Activated naive CD4-positive, alpha-beta T cell treated with anti-CD3 and anti-CD28 coated beads for 36 hours (primary cell): ENCODE data around the gene SUPT16H. TPM values are rescaled to one million over a fixed set of nuclear protein-coding genes. Genes with fewer than 3 reads are reported as not detected.
A peak's percentile ranks its signal among the peaks of the same experiment; 100 is the strongest.

Source experiments
- CTCF ChIA-PET: fragments of 350-600 bp; sonication (Branson Sonifier 250); formaldehyde crosslinking; loops from one replicate; lab custom pipeline; 2021; ENCODE audit warnings: antibody characterized with exemption; lab: Charles Lee
- DNase-seq: peaks from one replicate; pipeline ENCODE4 v3.0.0-alpha.2; 2020
- H3K27ac Mint-ChIP-seq: one replicate; pipeline ENCODE4 v1.8.0; 2021; ENCODE audit warnings: mild to moderate bottlenecking, mixed read lengths
- H3K27me3 Mint-ChIP-seq: one replicate; pipeline ENCODE4 v1.8.0; 2021; ENCODE audit warnings: low read depth, mixed read lengths
- H3K36me3 Mint-ChIP-seq: one replicate; pipeline ENCODE4 v1.8.0; 2021; ENCODE audit warnings: low read depth, mixed read lengths
- H3K4me1 Mint-ChIP-seq: one replicate; pipeline ENCODE4 v1.8.0; 2021; ENCODE audit warnings: low read depth, mixed read lengths
- H3K4me3 Mint-ChIP-seq: one replicate; pipeline ENCODE4 v1.8.0; 2021; ENCODE audit warnings: mild to moderate bottlenecking, moderate library complexity, mixed read lengths
- H3K9me3 Mint-ChIP-seq: one replicate; pipeline ENCODE4 v1.8.0; 2021; ENCODE audit warnings: mixed read lengths
- intact Hi-C: fragments of 100-400 bp; cut with micrococcal nuclease; formaldehyde crosslinking; loops from one replicate; pipeline ENCODE4 v1.15.1; 2023
- total RNA-seq, 2 experiments: library from RNA; stranded (reverse); gene quantifications; one replicate each; pipeline ENCODE4 v1.2.3, GENCODE V29; 2021

SUPT16H gene
- total RNA-seq = 100 to 1,000 TPM; 164 to 165 TPM

DNA sequence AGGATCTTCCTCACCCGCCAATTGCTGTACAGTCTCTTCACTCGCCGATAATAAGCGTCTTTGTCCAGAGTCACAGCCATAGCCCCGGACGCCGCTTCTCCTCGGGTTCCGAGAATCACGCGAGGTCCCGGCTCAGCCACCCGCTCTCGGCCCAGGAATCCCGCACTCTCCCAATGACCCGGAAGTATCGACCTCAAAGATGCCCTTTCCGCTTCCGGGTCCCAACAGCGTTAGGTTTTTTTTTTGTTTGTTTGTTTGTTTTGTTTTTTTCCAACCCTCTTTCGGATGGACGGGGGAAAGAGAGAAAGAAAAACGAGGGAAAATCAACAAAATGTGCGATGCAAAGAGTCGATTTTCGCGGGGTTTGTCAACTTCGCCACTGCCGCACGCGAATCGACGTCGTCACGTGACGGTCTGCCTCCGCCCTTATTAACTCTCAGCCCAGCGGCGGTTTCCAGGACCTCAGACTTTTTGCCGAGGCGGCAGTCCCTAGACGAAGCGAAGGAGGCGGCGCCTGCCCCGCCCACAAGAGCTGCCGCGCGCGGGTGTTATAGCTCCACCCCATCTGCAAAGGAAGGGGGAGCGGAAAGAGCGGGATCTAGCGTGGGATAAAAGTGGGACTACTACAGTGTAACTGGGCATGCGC is at the start of gene SUPT16H:
Gene SUPT16H (minus strand): TSS at position 172 of the 646 bp plus-strand sequence. CDS start 92 bp downstream, at position 80.
- intact Hi-C loops = loop anchor here (1.0 to 10.0 kb wide), 13 partner anchors 30 to 1201 kb away; partner anchors contain the start of genes CHD8, DAD1, HNRNPC and METTL3
- DNase-seq = peak; percentile 97
- CTCF ChIA-PET = interaction anchor here (1.0 kb wide), 2 partner anchors 39 to 72 kb away, joined by 4 read pairs; partner anchors contain the start of gene CHD8
- Mint-ChIP-seq H3K27me3 (no peaks in the 10 kb centered on the region), H3K4me1 (peaks cover 34% of the 10 kb centered on the region), H3K36me3 (peaks cover 35% of the 10 kb centered on the region), H3K9me3 (no peaks in the 10 kb centered on the region), H3K27ac (peak within 1 kb of the TSS; percentile 99), H3K4me3 (peak within 1 kb of the TSS; percentile 98)

DNA sequence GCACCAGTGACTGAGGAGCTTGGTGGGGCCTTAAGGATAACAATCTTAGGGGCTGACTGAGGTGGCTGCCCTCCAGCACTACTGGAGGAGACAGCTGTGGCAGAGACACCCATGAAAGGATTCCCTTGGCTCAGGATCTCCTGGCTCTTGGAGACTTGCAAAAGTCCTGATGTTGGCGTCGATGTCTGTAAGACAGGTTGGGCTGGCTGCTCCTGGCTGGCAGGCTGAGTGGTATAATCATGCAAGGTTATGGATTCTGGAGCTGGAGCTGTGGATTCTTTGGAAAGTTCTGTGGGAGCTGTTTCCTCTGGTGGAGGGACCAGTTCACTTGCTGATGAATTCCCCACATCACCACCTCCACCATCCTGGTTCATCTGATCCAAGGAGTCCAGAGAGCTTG is 47.3 kb upstream of the SUPT16H start:
- no peaks in the 10 kb centered on the region for H3K27me3 Mint-ChIP-seq
- CTCF ChIA-PET = interaction anchor here (0.6 kb wide), 3 partner anchors 14 to 43 kb away, joined by 3 to 4 read pairs (median 3); no protein-coding TSS in a partner anchor
- peaks cover 32% of the 10 kb centered on the region for H3K36me3 Mint-ChIP-seq
- no peak for DNase-seq
- H3K4me1 Mint-ChIP-seq = peaks cover 32% of the 10 kb centered on the region
- H3K27ac Mint-ChIP-seq = no peak overlapping the region
- no peak overlapping the region for H3K4me3 Mint-ChIP-seq
- intact Hi-C loops = no loop called here
- H3K9me3 Mint-ChIP-seq = no peaks in the 10 kb centered on the region

DNA sequence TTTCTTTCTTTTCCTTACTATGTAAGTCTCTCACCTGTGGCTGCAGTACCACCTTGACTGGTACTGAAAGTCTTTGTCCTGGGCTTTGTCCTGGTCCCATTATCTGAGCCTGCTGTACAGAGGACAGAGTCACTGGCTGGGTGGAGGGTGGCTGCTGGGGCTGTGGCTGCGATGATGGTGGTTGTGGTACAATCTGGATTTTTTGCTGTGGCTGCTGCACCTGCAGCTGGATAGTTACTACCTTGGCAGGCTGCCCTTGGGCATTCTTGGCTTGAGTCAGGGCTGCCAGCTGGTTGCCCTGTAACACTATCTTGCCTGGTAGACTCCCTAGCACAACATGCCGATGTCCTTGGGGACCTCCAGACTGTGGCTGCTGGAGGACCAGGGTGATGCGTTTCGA is 45.1 kb upstream of the SUPT16H start:
- peaks cover 41% of the 10 kb centered on the region for H3K36me3 Mint-ChIP-seq
- no peak overlapping the region for H3K4me3 Mint-ChIP-seq
- H3K27me3 Mint-ChIP-seq = no peaks in the 10 kb centered on the region
- intact Hi-C loops = no loop called here
- no peak overlapping the region for H3K27ac Mint-ChIP-seq
- CTCF ChIA-PET = no interaction called here
- DNase-seq = no peak
- no peaks in the 10 kb centered on the region for H3K9me3 Mint-ChIP-seq
- H3K4me1 Mint-ChIP-seq = peaks cover 11% of the 10 kb centered on the region

DNA sequence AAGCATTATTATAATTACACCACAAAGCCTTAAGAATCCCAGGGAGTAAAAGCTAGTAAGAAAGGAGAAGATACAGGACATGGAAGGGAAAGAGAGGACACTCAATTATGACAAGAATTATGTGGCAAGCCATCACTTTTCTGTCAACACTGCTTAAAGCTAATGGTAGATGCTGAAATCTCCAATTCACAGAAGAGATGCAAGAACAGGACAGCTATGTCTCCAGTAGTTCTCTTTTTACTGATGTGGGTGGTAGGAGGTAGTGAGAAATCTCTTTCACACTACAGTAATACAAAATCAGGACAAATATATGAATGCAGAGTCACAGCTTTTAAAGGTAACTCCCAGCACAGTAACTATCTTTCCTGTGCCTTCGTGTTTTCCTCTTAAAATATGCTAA is 42.9 kb upstream of the SUPT16H start:
- Mint-ChIP-seq H3K27me3 (no peaks in the 10 kb centered on the region), H3K36me3 (peaks cover 41% of the 10 kb centered on the region), H3K4me1 (peaks cover 3% of the 10 kb centered on the region), H3K4me3 (no peak overlapping the region), H3K9me3 (no peaks in the 10 kb centered on the region), H3K27ac (no peak overlapping the region)
- intact Hi-C loops = no loop called here
- CTCF ChIA-PET = no interaction called here
- no peak for DNase-seq

DNA sequence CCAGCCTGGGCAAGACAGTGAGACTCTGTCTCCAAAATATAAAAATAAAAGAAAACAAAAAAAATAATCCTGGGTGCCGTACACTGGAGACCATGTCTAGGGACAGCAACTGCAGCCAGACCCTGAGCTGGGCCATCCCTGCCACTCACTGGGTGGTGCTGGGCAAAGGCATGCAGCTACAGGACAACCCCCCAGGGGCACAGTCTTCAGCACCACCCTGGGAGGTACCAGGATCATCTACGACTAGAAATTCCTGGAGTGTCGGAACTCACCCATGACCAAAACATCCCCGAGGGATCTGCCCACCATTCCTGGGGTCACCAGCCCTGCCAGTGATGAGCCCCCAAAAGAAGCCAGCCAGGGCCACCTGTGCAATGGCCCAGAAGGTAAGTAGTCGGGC is 35.7 kb upstream of the SUPT16H start:
- Mint-ChIP-seq H3K36me3 (peaks cover 29% of the 10 kb centered on the region), H3K9me3 (no peaks in the 10 kb centered on the region), H3K4me3 (no peak overlapping the region), H3K4me1 (peaks cover 11% of the 10 kb centered on the region), H3K27ac (no peak overlapping the region), H3K27me3 (no peaks in the 10 kb centered on the region)
- DNase-seq = no peak
- intact Hi-C loops = no loop called here
- CTCF ChIA-PET = interaction anchor here (0.8 to 1.1 kb wide), 2 partner anchors 42 to 138 kb away, joined by 3 to 4 read pairs; no protein-coding TSS in a partner anchor

DNA sequence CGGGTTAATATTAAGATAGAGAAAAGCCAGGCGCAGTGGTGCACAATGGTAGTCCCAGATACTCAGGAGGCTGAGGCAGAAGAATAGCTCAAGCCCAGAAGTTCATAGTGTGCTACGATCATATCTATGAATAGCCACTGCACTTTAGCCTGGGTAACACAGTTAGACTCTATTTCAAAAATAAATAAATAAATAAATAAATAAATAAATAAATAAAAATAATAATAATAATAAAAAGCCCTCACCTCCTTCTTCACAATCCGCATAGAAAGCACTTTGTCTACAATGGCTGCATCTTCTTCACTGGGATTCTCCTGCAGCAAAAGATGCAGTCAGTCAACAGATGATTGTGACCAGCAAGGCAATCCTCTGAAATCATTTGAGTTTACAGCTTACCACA is 31.5 kb upstream of the SUPT16H start:
- CTCF ChIA-PET = interaction anchor here (0.8 kb wide), 1 partner anchor 347 kb away, joined by 3 read pairs; no protein-coding TSS in a partner anchor
- peak overlapping the region; percentile 77 for H3K27ac Mint-ChIP-seq
- intact Hi-C loops = loop anchor here (2.0 kb wide), 1 partner anchor 95 kb away; the partner anchor contains the start of gene METTL3
- no peaks in the 10 kb centered on the region for H3K9me3 Mint-ChIP-seq
- H3K27me3 Mint-ChIP-seq = no peaks in the 10 kb centered on the region
- no peak for DNase-seq
- H3K4me1 Mint-ChIP-seq = peaks cover 31% of the 10 kb centered on the region
- no peak overlapping the region for H3K4me3 Mint-ChIP-seq
- peaks cover 40% of the 10 kb centered on the region for H3K36me3 Mint-ChIP-seq

DNA sequence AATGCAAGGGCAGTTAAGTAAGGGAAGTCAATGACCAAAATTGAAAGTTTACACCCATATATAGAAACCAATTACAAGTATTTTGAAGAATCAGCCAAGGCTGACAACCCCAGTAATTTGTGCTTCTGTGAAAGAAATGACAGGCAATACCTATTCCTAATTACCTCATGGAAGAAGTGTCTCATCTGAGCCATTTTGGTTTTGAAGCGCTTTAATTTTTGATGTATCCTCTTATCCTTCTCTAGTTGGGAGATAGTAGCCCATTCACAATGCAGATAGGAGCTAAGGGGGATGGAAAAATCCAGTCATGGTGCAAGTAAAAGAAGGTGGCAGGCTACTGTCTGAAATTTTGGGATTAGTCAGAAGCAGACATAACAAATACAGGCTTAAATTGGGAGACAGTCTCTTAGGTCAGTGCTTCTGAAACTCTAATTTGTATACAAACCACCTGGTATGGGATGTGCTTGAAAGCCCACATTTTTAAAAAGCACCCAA is 30.4 kb upstream of the SUPT16H start:
- Mint-ChIP-seq H3K27ac (peak overlapping the region; percentile 77), H3K4me1 (peaks cover 35% of the 10 kb centered on the region), H3K9me3 (no peaks in the 10 kb centered on the region), H3K4me3 (no peak overlapping the region), H3K27me3 (no peaks in the 10 kb centered on the region), H3K36me3 (peaks cover 45% of the 10 kb centered on the region)
- intact Hi-C loops = loop anchor here (1.0 to 5.0 kb wide), 8 partner anchors 23 to 150 kb away; partner anchors contain the start of genes CHD8, METTL3 and SUPT16H
- CTCF ChIA-PET = interaction anchor here (0.8 to 0.9 kb wide), 2 partner anchors 42 to 56 kb away, joined by 3 to 4 read pairs; partner anchors contain the start of gene CHD8
- DNase-seq = peak; percentile 14

DNA sequence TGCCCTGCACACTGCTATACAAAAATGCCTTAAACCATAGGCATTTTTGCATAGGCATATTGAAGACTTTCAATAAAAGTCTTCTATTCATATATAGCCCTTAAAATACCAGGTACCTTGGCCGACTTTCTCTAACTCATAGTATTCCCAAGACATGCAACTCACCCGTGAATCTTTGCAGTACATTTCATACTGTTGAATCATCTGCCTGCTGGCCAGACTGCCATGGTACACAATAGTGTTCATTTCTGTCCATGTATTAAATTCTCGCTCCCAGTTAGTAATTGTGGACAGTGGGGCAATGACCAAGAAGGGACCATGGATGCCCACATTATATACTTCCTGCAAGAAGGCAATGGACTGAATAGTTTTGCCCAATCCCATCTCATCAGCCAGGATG is 24.3 kb upstream of the SUPT16H start:
- peaks cover 52% of the 10 kb centered on the region for H3K36me3 Mint-ChIP-seq
- CTCF ChIA-PET = no interaction called here
- H3K4me3 Mint-ChIP-seq = no peak overlapping the region
- H3K27me3 Mint-ChIP-seq = no peaks in the 10 kb centered on the region
- peaks cover 12% of the 10 kb centered on the region for H3K4me1 Mint-ChIP-seq
- intact Hi-C loops = no loop called here
- DNase-seq = no peak
- no peak overlapping the region for H3K27ac Mint-ChIP-seq
- H3K9me3 Mint-ChIP-seq = no peaks in the 10 kb centered on the region

DNA sequence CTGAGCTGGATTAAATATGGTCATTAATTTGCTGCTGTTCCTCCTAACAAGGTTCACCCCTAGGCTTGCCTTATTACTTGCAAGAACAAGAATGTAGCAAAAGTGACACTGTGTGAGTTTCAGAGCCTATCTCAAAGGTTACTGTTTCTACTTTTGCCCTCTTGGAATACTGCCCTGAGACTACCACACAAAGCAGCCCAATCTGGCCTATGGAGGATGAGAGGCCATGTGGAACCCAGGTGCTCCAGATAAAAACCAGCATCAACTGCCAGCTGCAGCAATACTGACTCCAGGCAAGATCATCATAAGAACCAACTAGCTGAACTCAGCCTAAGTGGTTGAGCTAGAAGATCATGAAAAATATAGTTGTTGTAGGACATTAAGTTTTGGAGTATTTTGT is 22.4 kb upstream of the SUPT16H start:
- peaks cover 7% of the 10 kb centered on the region for H3K4me1 Mint-ChIP-seq
- no peak overlapping the region for H3K4me3 Mint-ChIP-seq
- peaks cover 49% of the 10 kb centered on the region for H3K36me3 Mint-ChIP-seq
- no peaks in the 10 kb centered on the region for H3K27me3 Mint-ChIP-seq
- intact Hi-C loops = no loop called here
- no peak for DNase-seq
- no peaks in the 10 kb centered on the region for H3K9me3 Mint-ChIP-seq
- no peak overlapping the region for H3K27ac Mint-ChIP-seq
- CTCF ChIA-PET = interaction anchor here (1.2 to 1.3 kb wide), 2 partner anchors 31 to 106 kb away, joined by 3 to 4 read pairs; no protein-coding TSS in a partner anchor

DNA sequence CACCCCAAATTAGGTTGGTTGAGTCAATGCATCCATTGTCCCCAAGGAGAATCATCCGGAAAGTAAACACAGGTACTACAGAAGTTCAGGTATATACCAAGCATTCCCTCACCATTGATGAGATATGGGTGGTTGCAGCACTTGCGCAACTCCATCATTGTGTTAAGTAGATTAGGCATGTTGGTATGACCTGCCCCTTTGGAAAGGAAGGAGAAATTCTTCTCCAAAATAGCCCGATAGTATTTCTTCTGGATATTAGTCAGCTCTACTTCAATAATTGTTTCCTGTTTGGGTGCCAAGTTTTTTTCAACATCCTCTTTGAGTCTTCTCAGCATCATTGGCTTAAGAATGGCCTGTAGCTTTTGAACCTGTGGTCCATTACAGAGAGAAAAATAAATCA is 21.3 kb upstream of the SUPT16H start:
- H3K27me3 Mint-ChIP-seq = no peaks in the 10 kb centered on the region
- H3K4me1 Mint-ChIP-seq = peaks cover 1% of the 10 kb centered on the region
- no peaks in the 10 kb centered on the region for H3K9me3 Mint-ChIP-seq
- H3K36me3 Mint-ChIP-seq = peaks cover 51% of the 10 kb centered on the region
- DNase-seq = no peak
- peak overlapping the region; percentile 18 for H3K27ac Mint-ChIP-seq
- H3K4me3 Mint-ChIP-seq = no peak overlapping the region
- intact Hi-C loops = no loop called here
- CTCF ChIA-PET = no interaction called here

DNA sequence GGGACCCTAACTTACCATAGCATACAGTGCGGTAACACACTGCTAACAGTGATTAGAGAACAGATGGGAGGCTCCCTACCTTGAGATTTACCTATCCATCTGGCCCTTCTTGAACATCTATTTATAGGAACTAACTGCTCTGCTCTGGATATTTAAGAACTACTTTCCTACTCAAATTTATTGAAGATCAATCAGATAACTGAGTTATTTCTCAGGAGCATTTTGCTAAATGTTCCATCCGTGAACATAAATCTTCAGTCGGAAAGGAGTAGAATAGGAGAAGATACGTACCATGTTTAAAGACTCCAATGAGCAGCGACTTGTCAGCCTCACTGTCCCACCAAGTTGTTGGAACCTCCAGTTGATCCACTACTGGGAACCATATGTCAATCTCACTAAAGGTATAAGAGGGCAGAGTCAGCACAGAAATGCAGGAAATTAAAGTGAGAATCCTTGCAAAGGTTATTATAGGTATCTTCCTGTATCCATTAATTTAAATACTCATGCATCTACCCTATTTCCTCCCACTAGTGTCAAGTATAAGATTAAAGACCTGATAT is 15.6 kb upstream of the SUPT16H start:
- DNase-seq = no peak
- H3K27ac Mint-ChIP-seq = no peak overlapping the region
- no peaks in the 10 kb centered on the region for H3K4me1 Mint-ChIP-seq
- no peaks in the 10 kb centered on the region for H3K27me3 Mint-ChIP-seq
- H3K36me3 Mint-ChIP-seq = peaks cover 52% of the 10 kb centered on the region
- no peaks in the 10 kb centered on the region for H3K9me3 Mint-ChIP-seq
- intact Hi-C loops = no loop called here
- H3K4me3 Mint-ChIP-seq = no peak overlapping the region
- CTCF ChIA-PET = no interaction called here

DNA sequence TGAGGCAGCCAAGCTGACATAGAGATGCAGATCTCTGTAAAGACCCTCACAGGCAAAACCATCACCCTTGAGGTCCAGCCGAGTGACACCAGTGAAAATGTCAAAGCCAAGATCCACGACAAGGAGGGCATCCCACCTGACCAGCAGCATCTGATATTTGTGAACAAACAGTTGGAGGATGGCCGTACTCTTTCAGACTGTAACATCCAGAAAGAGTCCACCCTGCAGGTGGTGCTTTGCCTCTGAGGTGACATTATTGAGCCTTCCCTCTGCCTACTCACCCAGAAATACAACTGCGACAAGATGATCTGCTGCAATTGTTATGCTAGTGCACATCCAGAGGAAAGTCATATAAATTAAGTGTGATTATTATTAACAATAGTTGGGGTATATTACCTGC is 15.1 kb upstream of the SUPT16H start:
- Mint-ChIP-seq H3K4me1 (no peaks in the 10 kb centered on the region), H3K4me3 (no peak overlapping the region), H3K27ac (no peak overlapping the region), H3K9me3 (no peaks in the 10 kb centered on the region), H3K36me3 (peaks cover 56% of the 10 kb centered on the region), H3K27me3 (no peaks in the 10 kb centered on the region)
- DNase-seq = no peak
- intact Hi-C loops = no loop called here
- CTCF ChIA-PET = no interaction called here
